PC-9 (cell line): ENCODE results near the gene ACOT12. TPM values are rescaled to one million over a fixed set of nuclear protein-coding genes. Genes with fewer than 3 reads are reported as not detected.

Experiments
- BruUV-seq: library from RNA; stranded (reverse); fragments of 400-500 nt; replicated peaks from 2 replicates; lab custom pipeline; 2021; lab: Mats Ljungman, UMichigan
- CTCF ChIA-PET: fragments of 300-600 bp; sonication (Branson Sonifier 250); formaldehyde crosslinking; loops from one replicate; lab custom pipeline; 2022; ENCODE audit warnings: antibody characterized with exemption; lab: Charles Lee
- POLR2A ChIA-PET: fragments of 300-600 bp; sonication (Branson Sonifier 250); formaldehyde crosslinking; loops from one replicate; lab custom pipeline; 2022; ENCODE audit warnings: antibody characterized with exemption; ENCODE audit not compliant: unreplicated experiment; lab: Charles Lee
- DNase-seq, 2 experiments: peaks; one replicate each; pipeline versions ENCODE4 v3.0.0 to v3.0.0-alpha.2; 2015 to 2022; ENCODE audit warnings: mixed read lengths in 1 of 2
- H2AFZ ChIP-seq: fragments of 200-600 bp; sonication (generic); 2 replicates; pipeline ENCODE4 v1.8.1; 2017; ENCODE audit warnings: antibody characterized with exemption
- H3F3A ChIP-seq: fragments of 200-600 bp; sonication (generic); 2 replicates; pipeline ENCODE4 v1.8.1; 2017; ENCODE audit warnings: antibody characterized with exemption, mild to moderate bottlenecking, low read depth; ENCODE audit not compliant: insufficient read depth
- H3K27ac ChIP-seq: fragments of 200-600 bp; sonication (generic); 2 replicates; pipeline ENCODE4 v1.6.1; 2016; ENCODE audit warnings: mixed run types
- H3K27me3 ChIP-seq: fragments of 200-600 bp; sonication (generic); 2 replicates; pipeline ENCODE4 v1.6.1; 2016; ENCODE audit warnings: low read depth, mixed run types; ENCODE audit not compliant: insufficient read depth
- H3K36me3 ChIP-seq: fragments of 200-600 bp; sonication (generic); 2 replicates; pipeline ENCODE4 v1.6.1; 2016; ENCODE audit warnings: low read depth, mixed run types
- H3K4me1 ChIP-seq: fragments of 200-600 bp; sonication (generic); replicated peaks from 2 replicates; pipeline ENCODE4 v1.6.1; 2016; ENCODE audit warnings: mixed run types; ENCODE audit not compliant: insufficient read depth
- H3K4me2 ChIP-seq: fragments of 200-600 bp; sonication (generic); 2 replicates; pipeline ENCODE4 v1.6.1; 2017; ENCODE audit warnings: mixed run types
- H3K4me3 ChIP-seq: fragments of 200-600 bp; sonication (generic); 2 replicates; pipeline ENCODE4 v1.6.1; 2016; ENCODE audit warnings: mixed run types
- H3K79me2 ChIP-seq: fragments of 200-600 bp; sonication (generic); 2 replicates; pipeline ENCODE4 v1.6.1; 2017; ENCODE audit warnings: low read depth, mixed run types
- H3K9me2 ChIP-seq: fragments of 200-600 bp; sonication (generic); 2 replicates; pipeline ENCODE4 v1.8.1; 2017; ENCODE audit warnings: mild to moderate bottlenecking; ENCODE audit not compliant: insufficient read depth
- H3K9me3 ChIP-seq: fragments of 200-600 bp; sonication (generic); 2 replicates; pipeline ENCODE4 v1.8.1; 2016; ENCODE audit warnings: low read depth; ENCODE audit not compliant: insufficient read depth
- H4K20me1 ChIP-seq: fragments of 200-600 bp; sonication (generic); 2 replicates; pipeline ENCODE4 v1.8.1; 2017; ENCODE audit not compliant: insufficient read depth
- CTCF ChIP-seq: fragments of 200-600 bp; sonication (generic); conservative IDR thresholded peaks from 2 replicates; pipeline ENCODE4 v1.6.1; 2017; ENCODE audit warnings: mixed run types, antibody characterized with exemption, mild to moderate bottlenecking, moderate library complexity
- EZH2 ChIP-seq: fragments of 200-600 bp; sonication (generic); IDR thresholded peaks from 2 replicates; pipeline ENCODE4 v1.8.0; 2017; ENCODE audit warnings: antibody characterized with exemption, low read depth
- intact Hi-C: fragments of 100-400 bp; cut with micrococcal nuclease; formaldehyde crosslinking; loops from one replicate; pipeline ENCODE4 v1.10.0; 2022; ENCODE audit not compliant: unreplicated experiment
- total RNA-seq: library from RNA; stranded (reverse); gene quantifications from 2 replicates; pipeline ENCODE4 v1.2.3, GENCODE V29; 2021

The ACOT12 gene
- total RNA-seq, 1 experiment from 2014 or later: not detected

- BruUV-seq: no TSS peak
These were observed 80.2 kb downstream of the ACOT12 start for GRCh38 chr5:81313686-81314085.

GRCh38 chr5:81313278-81313677 lies 80.7 kb downstream of the ACOT12 start:
- intact Hi-C loops: no loop called here
- Histone ChIP-seq H3K27me3 (no peaks in the 10 kb centered on the region), H2AFZ (no peak overlapping the region), H3K79me2 (no peaks in the 10 kb centered on the region), H3K4me1 (no peaks in the 10 kb centered on the region), H3K9me2 (no peaks in the 10 kb centered on the region), H3K27ac (no peak overlapping the region), H3F3A (no peaks in the 10 kb centered on the region), H3K4me2 (no peak overlapping the region), H4K20me1 (no peaks in the 10 kb centered on the region; the same call in 1 of the 2 replicates), H3K36me3 (no peaks in the 10 kb centered on the region; the same call in 1 of the 2 replicates), H3K9me3 (no peaks in the 10 kb centered on the region), H3K4me3 (no peak overlapping the region)
- ChIA-PET POLR2A (no interaction called here), CTCF (no interaction called here)
- BruUV-seq: no TSS peak
- no peak for DNase-seq
- no peak for TF ChIP-seq EZH2
- TF ChIP-seq CTCF: no peak

More at GRCh38 chr5:81313686-81314085, 80.2 kb downstream of the ACOT12 start:
- H3K27ac ChIP-seq: no peak overlapping the region
- no peak overlapping the region for H3K4me2 ChIP-seq
- H3K79me2 ChIP-seq: no peaks in the 10 kb centered on the region
- no peaks in the 10 kb centered on the region for H3F3A ChIP-seq
- no peaks in the 10 kb centered on the region for H3K27me3 ChIP-seq
- POLR2A ChIA-PET: no interaction called here
- no peak overlapping the region for H3K4me3 ChIP-seq
- no peak for DNase-seq
- no peaks in the 10 kb centered on the region for H3K4me1 ChIP-seq
- CTCF ChIA-PET: no interaction called here
- H4K20me1 ChIP-seq: no peaks in the 10 kb centered on the region; the same call in 1 of the 2 replicates
- H3K9me2 ChIP-seq: no peaks in the 10 kb centered on the region
- H3K9me3 ChIP-seq: no peaks in the 10 kb centered on the region
- no peaks in the 10 kb centered on the region; the same call in 1 of the 2 replicates for H3K36me3 ChIP-seq
- intact Hi-C loops: no loop called here
- TF ChIP-seq CTCF: no peak
- no peak for TF ChIP-seq EZH2
- H2AFZ ChIP-seq: no peak overlapping the region

- Histone ChIP-seq H3K79me2 (no peaks in the 10 kb centered on the region), H3F3A (no peaks in the 10 kb centered on the region), H3K9me2 (no peaks in the 10 kb centered on the region), H2AFZ (no peak overlapping the region), H3K27me3 (no peaks in the 10 kb centered on the region), H3K4me3 (no peak overlapping the region), H3K36me3 (no peaks in the 10 kb centered on the region; the same call in 1 of the 2 replicates), H3K9me3 (no peaks in the 10 kb centered on the region), H3K4me1 (no peaks in the 10 kb centered on the region), H3K27ac (no peak overlapping the region), H4K20me1 (no peaks in the 10 kb centered on the region; the same call in 1 of the 2 replicates), H3K4me2 (no peak overlapping the region)
- ChIA-PET POLR2A (no interaction called here), CTCF (interaction anchor here (0.6 kb wide), 1 partner anchor 540 kb away, joined by 3 read pairs; no protein-coding TSS in a partner anchor)
- no peak for TF ChIP-seq EZH2
- no peak for TF ChIP-seq CTCF
- no peak for DNase-seq
- no TSS peak for BruUV-seq
- intact Hi-C loops: no loop called here
These were observed 83.4 kb downstream of the ACOT12 start for GRCh38 chr5:81310402-81311063.
